ENCODE results near the gene ACOT7.
"Not testable (repeated sequence)": the region's sequence is repeated elsewhere in the genome, so short reads cannot be mapped to it uniquely, and the experiment has no call there.

Gene ACOT7

GRCh38 chr1:6393400-6394187 lies at the start of gene ACOT7:
Gene ACOT7 (minus strand): TSS chr1:6393767. CDS start chr1:6393399, 368 bp downstream.
- DNase-seq (ENCODE audit: low read depth), result peak; percentile 83

- no peak for DNase-seq (ENCODE audit: low read depth)
Measured at GRCh38 chr1:6441586-6441985, 48.0 kb upstream of the ACOT7 start.

- peak; percentile 69 for DNase-seq (ENCODE audit: low read depth)
Measured at GRCh38 chr1:6440198-6441126, 46.9 kb upstream of the ACOT7 start.

GRCh38 chr1:6438047-6438525 lies 44.5 kb upstream of the ACOT7 start:
- DNase-seq (ENCODE audit: low read depth), result peak; percentile 49

- DNase-seq (ENCODE audit: low read depth), result not testable (repeated sequence)
Measured at GRCh38 chr1:6437012-6437700, 43.6 kb upstream of the ACOT7 start.

- DNase-seq (ENCODE audit: low read depth), result not testable (repeated sequence)
Measured at GRCh38 chr1:6436277-6436676, 42.7 kb upstream of the ACOT7 start.

GRCh38 chr1:6435547-6435946 lies 42.0 kb upstream of the ACOT7 start:
- no peak for DNase-seq (ENCODE audit: low read depth)

- no peak for DNase-seq (ENCODE audit: low read depth)
Measured at GRCh38 chr1:6435129-6435528, 41.6 kb upstream of the ACOT7 start.

GRCh38 chr1:6434186-6434585 lies 40.6 kb upstream of the ACOT7 start:
- DNase-seq (ENCODE audit: low read depth), result no peak

GRCh38 chr1:6431645-6432579 lies 38.3 kb upstream of the ACOT7 start:
- DNase-seq (ENCODE audit: low read depth), result not testable (repeated sequence)

- DNase-seq (ENCODE audit: low read depth), result not testable (repeated sequence)
Measured at GRCh38 chr1:6429660-6430411, 36.3 kb upstream of the ACOT7 start.

GRCh38 chr1:6428453-6428852 lies 34.9 kb upstream of the ACOT7 start:
- DNase-seq (ENCODE audit: low read depth), result not testable (repeated sequence)

- DNase-seq (ENCODE audit: low read depth), result no peak
Measured at GRCh38 chr1:6427441-6428390, 34.1 kb upstream of the ACOT7 start.

GRCh38 chr1:6426972-6427350 lies 33.4 kb upstream of the ACOT7 start:
- no peak for DNase-seq (ENCODE audit: low read depth)

- no peak for DNase-seq (ENCODE audit: low read depth)
Measured at GRCh38 chr1:6426277-6426971, 32.9 kb upstream of the ACOT7 start.

GRCh38 chr1:6425658-6426057 lies 32.1 kb upstream of the ACOT7 start:
- no peak for DNase-seq (ENCODE audit: low read depth)

GRCh38 chr1:6424619-6425593 lies 31.3 kb upstream of the ACOT7 start, which contains the start of gene ESPN:
Gene ESPN (plus strand): TSS chr1:6424776. CDS start chr1:6424956, 180 bp downstream.
- no peak for DNase-seq (ENCODE audit: low read depth)
